H9 (cell line): ENCODE results near the gene ZFAND3. TPM values are rescaled to one million over a fixed set of nuclear protein-coding genes. Genes with fewer than 3 reads are reported as not detected.

Experiments
- DNase-seq: peaks from one replicate; pipeline ENCODE4 v3.0.0-alpha.2; 2017
- H2AFZ ChIP-seq: one replicate; pipeline ENCODE4 v1.6.1; 2013; ENCODE audit warnings: mild to moderate bottlenecking, low read length, control low read depth, moderate library complexity
- H2AK5ac ChIP-seq: 2 replicates; pipeline ENCODE4 v1.6.1; 2013; ENCODE audit warnings: low read length, control low read depth, mixed read lengths; ENCODE audit not compliant: insufficient read length
- H2BK120ac ChIP-seq: one replicate; pipeline ENCODE4 v1.6.1; 2013; ENCODE audit warnings: low read depth, mild to moderate bottlenecking, low read length, control low read depth, inconsistent platforms; ENCODE audit not compliant: poor library complexity, severe bottlenecking
- H2BK12ac ChIP-seq: 2 replicates; pipeline ENCODE4 v1.6.1; 2013; ENCODE audit warnings: low read length, control low read depth, mixed read lengths, low read depth; ENCODE audit not compliant: insufficient read length
- H2BK15ac ChIP-seq: 2 replicates; pipeline ENCODE4 v1.6.1; 2013; ENCODE audit warnings: low read depth, low read length, control low read depth
- H2BK20ac ChIP-seq: one replicate; pipeline ENCODE4 v1.6.1; 2013; ENCODE audit warnings: low read depth, mild to moderate bottlenecking, low read length, control low read depth, inconsistent platforms; ENCODE audit not compliant: poor library complexity, severe bottlenecking
- H2BK5ac ChIP-seq: 2 replicates; pipeline ENCODE4 v1.6.1; 2013; ENCODE audit warnings: low read length, control low read depth, mixed read lengths; ENCODE audit not compliant: insufficient read length
- H3K14ac ChIP-seq: 2 replicates; pipeline ENCODE4 v1.6.1; 2013; ENCODE audit warnings: low read length, control low read depth; ENCODE audit not compliant: insufficient read depth
- H3K18ac ChIP-seq: 2 replicates; pipeline ENCODE4 v1.6.1; 2013; ENCODE audit warnings: low read depth, mild to moderate bottlenecking, mixed read lengths, low read length, control low read depth; ENCODE audit not compliant: insufficient read length
- H3K23ac ChIP-seq: 2 replicates; pipeline ENCODE4 v1.6.1; 2013; ENCODE audit warnings: low read length, control low read depth, mixed read lengths, low read depth; ENCODE audit not compliant: insufficient read length
- H3K23me2 ChIP-seq: 2 replicates; pipeline ENCODE4 v1.6.1; 2013; ENCODE audit warnings: low read depth, mild to moderate bottlenecking, mixed read lengths, low read length, control low read depth; ENCODE audit not compliant: insufficient read length, poor library complexity, severe bottlenecking
- H3K27ac ChIP-seq: 2 replicates; pipeline ENCODE4 v1.5.1; 2013; ENCODE audit warnings: low read length, control low read depth, mixed read lengths, low read depth; ENCODE audit not compliant: insufficient read length
- H3K27me3 ChIP-seq: 2 replicates; pipeline ENCODE4 v1.6.1; 2013; ENCODE audit warnings: low read length, control low read depth, inconsistent platforms; ENCODE audit not compliant: insufficient read depth
- H3K4ac ChIP-seq: 2 replicates; pipeline ENCODE4 v1.6.1; 2013; ENCODE audit warnings: low read depth, mild to moderate bottlenecking, control low read depth, inconsistent platforms, low read length, moderate library complexity
- H3K4me1 ChIP-seq: 2 replicates; pipeline ENCODE4 v1.6.1; 2013; ENCODE audit warnings: low read length, control low read depth, inconsistent platforms; ENCODE audit not compliant: insufficient read depth
- H3K4me2 ChIP-seq: 2 replicates; pipeline ENCODE4 v1.6.1; 2013; ENCODE audit warnings: low read length, control low read depth, mixed read lengths; ENCODE audit not compliant: insufficient read length, insufficient read depth
- H3K56ac ChIP-seq: 2 replicates; pipeline ENCODE4 v1.6.1; 2013; ENCODE audit warnings: low read depth, mild to moderate bottlenecking, mixed read lengths, low read length, control low read depth; ENCODE audit not compliant: insufficient read length
- H3K79me1 ChIP-seq: 2 replicates; pipeline ENCODE4 v1.6.1; 2013; ENCODE audit warnings: low read depth, mild to moderate bottlenecking, moderate library complexity, low read length, control low read depth, inconsistent platforms; ENCODE audit not compliant: insufficient read depth, poor library complexity, severe bottlenecking
- H3K79me2 ChIP-seq: 2 replicates; pipeline ENCODE4 v1.6.1; 2013; ENCODE audit warnings: low read length, control low read depth, inconsistent platforms; ENCODE audit not compliant: insufficient read depth
- H3K9ac ChIP-seq: 2 replicates; pipeline ENCODE4 v1.6.1; 2013; ENCODE audit warnings: low read length, control low read depth, mixed read lengths; ENCODE audit not compliant: insufficient read length; ENCODE audit errors: extremely low read depth
- H3K9me3 ChIP-seq: one replicate; pipeline ENCODE4 v1.6.1; 2013; ENCODE audit warnings: low read depth, low read length, inconsistent platforms; ENCODE audit not compliant: control insufficient read depth
- H3T11ph ChIP-seq: one replicate; pipeline ENCODE4 v1.6.1; 2013; ENCODE audit warnings: mild to moderate bottlenecking, low read length, control low read depth, inconsistent platforms
- H4K20me1 ChIP-seq: one replicate; pipeline ENCODE4 v1.6.1; 2013; ENCODE audit not compliant: control insufficient read depth, insufficient read length, insufficient read depth
- H4K5ac ChIP-seq: 2 replicates; pipeline ENCODE4 v1.6.1; 2013; ENCODE audit warnings: low read depth, mild to moderate bottlenecking, mixed read lengths, low read length, control low read depth; ENCODE audit not compliant: insufficient read length
- H4K8ac ChIP-seq: replicated peaks from 2 replicates; pipeline ENCODE4 v1.6.1; 2013; ENCODE audit warnings: low read length, control low read depth, mixed read lengths, low read depth; ENCODE audit not compliant: insufficient read length
- H4K91ac ChIP-seq: 2 replicates; pipeline ENCODE4 v1.6.1; 2013; ENCODE audit warnings: low read depth, mild to moderate bottlenecking, moderate library complexity, mixed read lengths, low read length, control low read depth; ENCODE audit not compliant: insufficient read length
- H3K27ac Mint-ChIP-seq, 3 experiments: 2 replicates in 2 of 3; 3 replicates in 1 of 3; pipeline ENCODE4 v1.8.0; 2020 to 2021; ENCODE audit warnings: mixed read lengths in 3 of 3, mild to moderate bottlenecking in 1 of 3, moderate library complexity in 1 of 3
- H3K27me3 Mint-ChIP-seq: 2 replicates; pipeline ENCODE4 v1.8.0; 2021; ENCODE audit warnings: low read depth, mild to moderate bottlenecking, moderate library complexity, mixed read lengths
- H3K36me3 Mint-ChIP-seq, 3 experiments: 2 replicates in 2 of 3; 3 replicates in 1 of 3; pipeline ENCODE4 v1.8.0; 2020 to 2021; ENCODE audit warnings: low read depth in 3 of 3, mixed read lengths in 3 of 3; ENCODE audit not compliant: insufficient read depth in 1 of 3
- H3K4me1 Mint-ChIP-seq, 2 experiments: 2 replicates each; pipeline ENCODE4 v1.8.0; 2020; ENCODE audit warnings: mixed read lengths in 2 of 2
- H3K4me3 Mint-ChIP-seq, 2 experiments: 2 replicates in 1 of 2; 3 replicates in 1 of 2; pipeline ENCODE4 v1.8.0; 2020 to 2021; ENCODE audit warnings: mild to moderate bottlenecking in 2 of 2, mixed read lengths in 2 of 2, moderate library complexity in 1 of 2
- H3K9me3 Mint-ChIP-seq, 2 experiments: 2 replicates in 1 of 2; 3 replicates in 1 of 2; pipeline ENCODE4 v1.8.0; 2020; ENCODE audit warnings: mild to moderate bottlenecking in 2 of 2, mixed read lengths in 2 of 2, moderate library complexity in 1 of 2
- WGBS: extraction: QIAGEN DNeasy Blood & Tissue Kit; methylation state at CpG from one replicate; pipeline ENCODE4 v1.1.7; 2013; ENCODE audit warnings: missing lambda C conversion rate, low lambda C conversion rate, mixed read lengths; ENCODE audit not compliant: insufficient read length; ENCODE audit errors: extremely low coverage; 5-methylcytosine and 5-hydroxymethylcytosine counted together
- total RNA-seq: library from RNA; stranded (reverse); gene quantifications from 2 replicates; pipeline ENCODE4 v1.2.1, GENCODE V29; 2021
- TF ChIP-seq, protein P1 (sequence below): fragments of 200-600 bp; sonication (generic); conservative IDR thresholded peaks from 3 replicates; pipeline ENCODE4 v1.8.0; 2021; ENCODE audit warnings: antibody characterized with exemption, mild to moderate bottlenecking

ZFAND3 gene
- total RNA-seq, 1 experiment from 2014 or later = 57.7 TPM

GRCh38 chr6:37984578-37984977 lies 165.1 kb downstream of the ZFAND3 start:
- H3K4ac ChIP-seq = no peak overlapping the region
- peaks cover 9% of the 10 kb centered on the region for H3K79me1 ChIP-seq
- no peak overlapping the region for H4K8ac ChIP-seq
- no peaks in the 10 kb centered on the region for H3K9me3 ChIP-seq
- WGBS = no CpG with 5 or more reads among the region's 2 CpGs
- no peak overlapping the region for H4K91ac ChIP-seq
- H3K9ac ChIP-seq = no peak overlapping the region
- no peak overlapping the region for H3K23ac ChIP-seq
- H3K4me1 ChIP-seq = no peaks in the 10 kb centered on the region; the same call in 1 of the 2 replicates
- no peak overlapping the region for H2AFZ ChIP-seq
- H2BK120ac ChIP-seq = no peak overlapping the region
- no peak overlapping the region for H3T11ph ChIP-seq
- no peak overlapping the region for H2BK5ac ChIP-seq
- no peaks in the 10 kb centered on the region for H3K9me3 Mint-ChIP-seq
- no peak overlapping the region for H3K27ac ChIP-seq
- H4K20me1 ChIP-seq = peaks cover 3% of the 10 kb centered on the region
- DNase-seq = no peak
- no peaks in the 10 kb centered on the region for H3K27me3 Mint-ChIP-seq
- no peak overlapping the region for H3K27ac Mint-ChIP-seq
- H4K5ac ChIP-seq = no peak overlapping the region
- peaks cover 11 to 13% of the 10 kb centered on the region in 2 experiments for H3K4me1 Mint-ChIP-seq
- H2AK5ac ChIP-seq = no peak overlapping the region
- no peak overlapping the region for H3K56ac ChIP-seq
- H3K27me3 ChIP-seq = no peaks in the 10 kb centered on the region
- no peak overlapping the region for H3K4me3 Mint-ChIP-seq
- H3K14ac ChIP-seq = no peak overlapping the region
- H2BK20ac ChIP-seq = no peak overlapping the region
- H3K4me2 ChIP-seq = no peak overlapping the region
- no peaks in the 10 kb centered on the region for H3K36me3 Mint-ChIP-seq
- TF ChIP-seq, protein P1, sequence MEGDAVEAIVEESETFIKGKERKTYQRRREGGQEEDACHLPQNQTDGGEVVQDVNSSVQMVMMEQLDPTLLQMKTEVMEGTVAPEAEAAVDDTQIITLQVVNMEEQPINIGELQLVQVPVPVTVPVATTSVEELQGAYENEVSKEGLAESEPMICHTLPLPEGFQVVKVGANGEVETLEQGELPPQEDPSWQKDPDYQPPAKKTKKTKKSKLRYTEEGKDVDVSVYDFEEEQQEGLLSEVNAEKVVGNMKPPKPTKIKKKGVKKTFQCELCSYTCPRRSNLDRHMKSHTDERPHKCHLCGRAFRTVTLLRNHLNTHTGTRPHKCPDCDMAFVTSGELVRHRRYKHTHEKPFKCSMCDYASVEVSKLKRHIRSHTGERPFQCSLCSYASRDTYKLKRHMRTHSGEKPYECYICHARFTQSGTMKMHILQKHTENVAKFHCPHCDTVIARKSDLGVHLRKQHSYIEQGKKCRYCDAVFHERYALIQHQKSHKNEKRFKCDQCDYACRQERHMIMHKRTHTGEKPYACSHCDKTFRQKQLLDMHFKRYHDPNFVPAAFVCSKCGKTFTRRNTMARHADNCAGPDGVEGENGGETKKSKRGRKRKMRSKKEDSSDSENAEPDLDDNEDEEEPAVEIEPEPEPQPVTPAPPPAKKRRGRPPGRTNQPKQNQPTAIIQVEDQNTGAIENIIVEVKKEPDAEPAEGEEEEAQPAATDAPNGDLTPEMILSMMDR = no peak
- no peak overlapping the region for H2BK15ac ChIP-seq
- H3K23me2 ChIP-seq = no peaks in the 10 kb centered on the region
- no peak overlapping the region for H2BK12ac ChIP-seq
- no peak overlapping the region for H3K18ac ChIP-seq
- peaks cover 3% of the 10 kb centered on the region; the same call in 1 of the 2 replicates for H3K79me2 ChIP-seq
